Uterus (tissue), 2 donors: ENCODE data around the gene VWA1.

ENCODE experiments used
- CTCF ChIP-seq, 4 experiments: fragments of 200-600 bp in 2 of 4; fragments of 450-650 bp in 2 of 4; sonication (generic) in 2 of 4; IDR thresholded peaks; one replicate each; pipeline ENCODE4 v1.5.1; 2016 to 2019; ENCODE audit warnings: antibody characterized with exemption in 4 of 4, mild to moderate bottlenecking in 2 of 4, moderate library complexity in 1 of 4
- POLR2A ChIP-seq, 2 donors: fragments of 450-650 bp; IDR thresholded peaks; one replicate each; pipeline ENCODE4 v1.6.1; 2016; ENCODE audit warnings: antibody characterized with exemption in 2 of 2, mild to moderate bottlenecking in 1 of 2, moderate library complexity in 1 of 2

- TF ChIP-seq CTCF (IDR thresholded peaks at IDR 0.05) (no peak), POLR2A (IDR thresholded peaks at IDR 0.05) (no peak)
These were observed 49.6 kb upstream of the VWA1 start for GRCh38 chr1:1385931-1386330.
